Caco-2 (cell line): Measurements from ENCODE around the gene POLR2M. TPM values are rescaled to one million over a fixed set of nuclear protein-coding genes. Genes with fewer than 3 reads are reported as not detected.
A peak's percentile ranks its signal among the peaks of the same experiment; 100 is the strongest.

ENCODE experiments used
- BruUV-seq: library from RNA; stranded (reverse); fragments of 400-500 nt; replicated peaks from 2 replicates; lab custom pipeline; 2021; lab: Mats Ljungman, UMichigan
- CTCF ChIA-PET: fragments of 300-600 bp; sonication (Branson Sonifier 250); formaldehyde crosslinking; loops from one replicate; lab custom pipeline; 2022; ENCODE audit warnings: antibody characterized with exemption; lab: Charles Lee
- POLR2A ChIA-PET: fragments of 300-600 bp; sonication (Branson Sonifier 250); formaldehyde crosslinking; loops from one replicate; lab custom pipeline; 2022; ENCODE audit warnings: antibody characterized with exemption; lab: Charles Lee
- DNase-seq, 2 experiments: peaks; one replicate each; pipeline versions ENCODE4 v3.0.0 to v3.0.0-alpha.2; 2020 to 2022
- H3K27me3 ChIP-seq: replicated peaks from 2 replicates; pipeline ENCODE4 v1.6.0; 2011; ENCODE audit warnings: low read length; ENCODE audit not compliant: control insufficient read depth, insufficient read depth
- H3K36me3 ChIP-seq: 2 replicates; pipeline ENCODE4 v1.5.1; 2011; ENCODE audit warnings: low read length; ENCODE audit not compliant: control insufficient read depth, insufficient read depth
- H3K4me1 ChIP-seq: fragments of 250-450 bp; sonication (Bioruptor Pico); 2 replicates; pipeline ENCODE4 v1.5.1; 2020; ENCODE audit warnings: mild to moderate bottlenecking
- H3K4me3 ChIP-seq: 2 replicates; pipeline ENCODE4 v1.5.1; 2011; ENCODE audit warnings: low read depth, mild to moderate bottlenecking, control low read depth, low read length
- H3K9me3 ChIP-seq: fragments of 250-450 bp; sonication (Bioruptor Pico); 2 replicates; pipeline ENCODE4 v1.5.1; 2020; ENCODE audit warnings: mild to moderate bottlenecking, moderate library complexity
- H3K27ac Mint-ChIP-seq: one replicate; pipeline ENCODE4 v1.8.0; 2022; ENCODE audit warnings: mixed read lengths; ENCODE audit not compliant: unreplicated experiment
- H3K27me3 Mint-ChIP-seq: one replicate; pipeline ENCODE4 v1.8.0; 2022; ENCODE audit warnings: mixed read lengths; ENCODE audit not compliant: insufficient read depth, unreplicated experiment
- H3K36me3 Mint-ChIP-seq: one replicate; pipeline ENCODE4 v1.8.0; 2022; ENCODE audit warnings: mild to moderate bottlenecking, mixed read lengths; ENCODE audit not compliant: insufficient read depth, unreplicated experiment
- H3K4me1 Mint-ChIP-seq: one replicate; pipeline ENCODE4 v1.8.0; 2022; ENCODE audit warnings: low read depth, mixed read lengths; ENCODE audit not compliant: unreplicated experiment
- H3K4me3 Mint-ChIP-seq: one replicate; pipeline ENCODE4 v1.8.0; 2022; ENCODE audit warnings: mild to moderate bottlenecking, moderate library complexity, mixed read lengths; ENCODE audit not compliant: unreplicated experiment
- H3K9me3 Mint-ChIP-seq: one replicate; pipeline ENCODE4 v1.8.0; 2022; ENCODE audit warnings: mixed read lengths; ENCODE audit not compliant: unreplicated experiment
- CTCF ChIP-seq, 2 experiments: fragments of 200-600 bp in 1 of 2; IDR thresholded peaks; 1 replicate in 1 of 2; 2 replicates in 1 of 2; pipeline versions ENCODE4 v1.5.1 to v1.8.0; 2011 to 2022; ENCODE audit warnings: antibody characterized with exemption in 1 of 2, control low read depth in 1 of 2, inconsistent platforms in 1 of 2, low read depth in 1 of 2, low read length in 1 of 2, mild to moderate bottlenecking in 1 of 2, moderate library complexity in 1 of 2; ENCODE audit not compliant: insufficient read depth in 1 of 2, severe bottlenecking in 1 of 2, unreplicated experiment in 1 of 2
- intact Hi-C: fragments of 100-400 bp; cut with micrococcal nuclease; formaldehyde crosslinking; loops from one replicate; pipeline ENCODE4 v1.10.0; 2022; ENCODE audit not compliant: unreplicated experiment
- total RNA-seq: library from RNA; stranded (reverse); gene quantifications from 2 replicates; pipeline ENCODE4 v1.2.3, GENCODE V29; 2022

Gene POLR2M
- total RNA-seq, 1 experiment from 2014 or later = 81.6 TPM

- no peak for TF ChIP-seq CTCF (IDR thresholded peaks at IDR 0.05; ENCODE audit: insufficient read depth in 1 of 2, low read depth in 1 of 2, low read length in 1 of 2, severe bottlenecking in 1 of 2, unreplicated experiment in 1 of 2)
- H3K36me3 ChIP-seq = no peaks in the 10 kb centered on the region
- H3K4me1 ChIP-seq = peaks cover 18% of the 10 kb centered on the region
- H3K27ac Mint-ChIP-seq = no peak overlapping the region
- intact Hi-C loops = loop anchor here (10.0 kb wide), 1 partner anchor 397 kb away; the partner anchor contains the start of gene ALDH1A2
- H3K4me3 Mint-ChIP-seq = peak overlapping the region; percentile 41
- BruUV-seq = no TSS peak
- H3K9me3 Mint-ChIP-seq = no peaks in the 10 kb centered on the region
- H3K4me3 ChIP-seq = no peak overlapping the region
- peaks cover 7% of the 10 kb centered on the region for H3K4me1 Mint-ChIP-seq
- H3K36me3 Mint-ChIP-seq = no peaks in the 10 kb centered on the region
- no peak for DNase-seq
- ChIA-PET POLR2A (interaction anchor here (1.0 kb wide), 1 partner anchor 38 kb away, joined by 5 read pairs; the partner anchor contains the start of gene POLR2M), CTCF (interaction anchor here (0.8 kb wide), 1 partner anchor 198 kb away, joined by 3 read pairs; no protein-coding TSS in a partner anchor)
- H3K9me3 ChIP-seq = no peaks in the 10 kb centered on the region
- H3K27me3 Mint-ChIP-seq = no peaks in the 10 kb centered on the region
- H3K27me3 ChIP-seq = no peaks in the 10 kb centered on the region
These were observed 38.5 kb upstream of the POLR2M start for GRCh38 chr15:57668016-57668415.

GRCh38 chr15:57671636-57672035 lies 34.9 kb upstream of the POLR2M start:
- no peak for TF ChIP-seq CTCF (IDR thresholded peaks at IDR 0.05; ENCODE audit: insufficient read depth in 1 of 2, low read depth in 1 of 2, low read length in 1 of 2, severe bottlenecking in 1 of 2, unreplicated experiment in 1 of 2)
- Histone ChIP-seq H3K4me1 (peaks cover 33% of the 10 kb centered on the region), H3K36me3 (no peaks in the 10 kb centered on the region), H3K9me3 (no peaks in the 10 kb centered on the region), H3K27me3 (no peaks in the 10 kb centered on the region), H3K4me3 (no peak overlapping the region)
- Mint-ChIP-seq H3K9me3 (no peaks in the 10 kb centered on the region), H3K4me3 (no peak overlapping the region), H3K27ac (no peak overlapping the region), H3K36me3 (peaks cover 6% of the 10 kb centered on the region), H3K27me3 (no peaks in the 10 kb centered on the region), H3K4me1 (peaks cover 29% of the 10 kb centered on the region)
- CTCF ChIA-PET = no interaction called here
- POLR2A ChIA-PET = no interaction called here
- intact Hi-C loops = no loop called here
- no peak for DNase-seq
- BruUV-seq = no TSS peak

- intact Hi-C loops = loop anchor here (1.0 kb wide), 1 partner anchor 31 kb away; the partner anchor contains the start of gene POLR2M
- H3K36me3 Mint-ChIP-seq = peaks cover 6% of the 10 kb centered on the region
- Histone ChIP-seq H3K4me3 (no peak overlapping the region), H3K36me3 (no peaks in the 10 kb centered on the region), H3K4me1 (peaks cover 15% of the 10 kb centered on the region), H3K9me3 (no peaks in the 10 kb centered on the region), H3K27me3 (no peaks in the 10 kb centered on the region)
- ChIA-PET POLR2A (interaction anchor here (0.6 to 1.3 kb wide), 3 partner anchors 31 to 76 kb away, joined by 7 to 9 read pairs (median 7); partner anchors contain the start of gene POLR2M), CTCF (interaction anchor here (0.7 kb wide), 1 partner anchor 32 kb away, joined by 3 read pairs; no protein-coding TSS in a partner anchor)
- H3K9me3 Mint-ChIP-seq = no peaks in the 10 kb centered on the region
- no peaks in the 10 kb centered on the region for H3K27me3 Mint-ChIP-seq
- no peak for TF ChIP-seq CTCF (IDR thresholded peaks at IDR 0.05; ENCODE audit: insufficient read depth in 1 of 2, low read depth in 1 of 2, low read length in 1 of 2, severe bottlenecking in 1 of 2, unreplicated experiment in 1 of 2)
- H3K4me3 Mint-ChIP-seq = peak overlapping the region; percentile 33
- H3K27ac Mint-ChIP-seq = peak overlapping the region; percentile 58
- TSS peak; percentile 77 for BruUV-seq
- peaks cover 28% of the 10 kb centered on the region for H3K4me1 Mint-ChIP-seq
- DNase-seq = peak; percentile 54 to 64
These were observed 30.9 kb upstream of the POLR2M start for GRCh38 chr15:57675481-57676181.
